Measurements from ENCODE around the gene XRCC4.
A peak's percentile ranks its signal among the peaks of the same experiment; 100 is the strongest.

XRCC4 gene

DNA sequence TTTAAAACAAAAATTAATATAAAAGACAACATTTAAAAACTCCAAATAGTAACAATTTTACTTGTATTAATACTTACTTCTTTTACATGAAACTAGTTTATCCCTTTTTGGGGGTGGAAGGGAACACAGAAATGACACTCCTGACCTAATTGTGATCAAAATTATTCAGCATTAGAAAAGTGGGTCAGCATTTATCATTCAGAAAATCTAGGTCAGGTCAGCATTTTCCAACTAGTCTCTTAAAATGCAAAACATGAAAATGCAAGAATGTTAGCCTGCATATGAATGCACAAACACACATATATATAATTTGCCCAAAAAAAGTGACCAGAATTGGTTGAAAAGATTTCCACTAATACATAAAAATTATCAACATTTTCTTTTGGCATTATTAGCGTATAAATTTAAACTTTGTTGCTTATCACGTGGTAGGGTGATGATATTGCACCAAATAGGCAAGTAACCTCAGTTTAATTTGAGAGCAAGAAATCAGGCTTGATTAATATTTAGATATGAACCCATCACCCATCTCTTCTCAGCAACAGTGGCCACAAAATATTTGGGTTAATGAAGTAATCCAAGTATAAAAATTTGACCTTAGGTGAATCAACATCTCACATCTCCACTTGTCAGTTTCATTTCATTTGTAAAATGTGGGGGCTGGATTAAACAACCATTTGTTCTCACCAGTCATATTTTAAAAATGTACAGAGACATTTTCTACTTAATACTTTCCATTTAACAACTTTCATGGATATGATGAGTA lies 5.9 kb upstream of the XRCC4 start:
- DNase-seq = no peak

GRCh38 chr5:83072966-83073365 lies 4.4 kb upstream of the XRCC4 start:
- no peak for DNase-seq

- peak in 1 of 2 experiments; percentile 45 for DNase-seq
These were observed 415 bp downstream of the XRCC4 start for GRCh38 chr5:83077662-83078261.

DNA sequence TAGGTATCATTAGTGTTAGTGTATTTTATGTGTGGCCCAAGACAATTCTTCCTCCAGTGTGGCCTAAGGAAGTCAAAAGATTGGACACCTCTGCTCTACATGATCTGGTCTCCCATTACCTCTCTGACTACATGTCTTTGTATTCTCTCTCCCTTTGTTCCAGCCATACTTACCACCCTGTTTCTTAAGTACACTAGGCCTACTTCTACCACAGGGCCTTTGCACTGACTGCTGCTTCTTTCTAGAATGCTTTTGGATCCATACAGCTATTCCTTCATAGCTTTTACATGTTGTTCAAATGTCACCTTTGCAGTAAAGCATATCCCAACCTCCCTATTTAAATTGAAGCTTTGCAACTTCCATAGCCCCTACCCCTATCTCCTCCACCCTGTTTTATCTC lies 5.4 kb downstream of the XRCC4 start:
- no peak for DNase-seq

- DNase-seq = no peak
These were observed 7.0 kb downstream of the XRCC4 start for GRCh38 chr5:83084336-83084735.

DNA sequence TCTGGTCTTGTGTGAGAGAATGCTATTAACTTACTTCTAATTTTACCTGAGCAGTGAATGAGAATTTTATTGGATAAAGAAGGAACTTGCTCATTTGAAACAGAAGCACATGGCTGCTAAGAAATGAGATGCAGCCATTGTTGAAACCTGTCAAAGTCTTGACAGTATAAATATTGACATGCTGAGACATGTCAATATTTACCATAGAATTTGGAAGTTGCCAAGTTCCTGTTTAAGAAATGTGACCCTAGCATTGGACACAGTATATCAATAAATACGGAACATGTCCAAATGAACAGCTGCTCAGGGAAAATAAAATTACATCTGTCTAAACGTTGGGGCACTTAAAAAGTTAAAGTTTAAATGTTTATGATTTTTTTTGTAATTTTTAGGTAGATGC lies 7.8 kb downstream of the XRCC4 start:
- DNase-seq = no peak

DNA sequence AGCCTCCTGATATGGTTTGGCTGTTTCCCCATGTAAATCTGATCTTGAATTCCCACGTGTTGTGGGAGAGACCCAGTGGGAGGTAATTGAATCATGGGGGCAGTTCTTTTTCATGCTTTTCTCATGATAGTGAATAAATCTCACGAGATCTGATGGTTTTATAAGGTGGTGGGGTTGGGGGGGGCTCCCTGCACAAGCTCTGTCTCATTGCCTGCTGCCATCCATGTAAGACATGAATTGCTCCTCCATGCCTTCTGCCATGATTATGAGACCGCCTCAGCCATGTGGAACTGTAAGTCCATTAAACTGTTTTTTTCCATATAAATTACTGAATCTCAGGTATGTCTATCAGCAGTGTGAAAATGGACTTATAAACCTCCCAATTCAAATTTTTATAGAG lies 12.8 kb downstream of the XRCC4 start:
- DNase-seq = no peak

DNA sequence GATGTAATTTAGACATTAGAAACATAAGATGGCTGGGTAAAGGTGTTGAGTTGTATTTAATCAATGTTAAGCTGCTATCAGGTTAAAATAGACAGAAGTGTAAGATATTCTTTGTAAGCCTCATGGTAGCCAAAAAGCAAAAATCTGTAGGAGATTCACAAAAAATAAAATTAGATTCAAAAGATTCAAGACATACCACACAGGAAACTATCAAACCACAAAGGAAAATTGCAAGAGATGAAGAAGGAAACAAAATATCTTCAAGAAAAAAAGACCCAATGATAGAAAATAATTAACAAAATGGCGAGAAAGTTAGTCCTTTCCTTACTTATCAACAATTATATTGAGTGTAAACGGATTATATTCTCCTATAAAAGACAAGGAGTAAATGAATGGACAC lies 15.3 kb downstream of the XRCC4 start:
- DNase-seq = no peak

- DNase-seq = no peak
These were observed 16.3 kb downstream of the XRCC4 start for GRCh38 chr5:83093692-83094091.

DNA sequence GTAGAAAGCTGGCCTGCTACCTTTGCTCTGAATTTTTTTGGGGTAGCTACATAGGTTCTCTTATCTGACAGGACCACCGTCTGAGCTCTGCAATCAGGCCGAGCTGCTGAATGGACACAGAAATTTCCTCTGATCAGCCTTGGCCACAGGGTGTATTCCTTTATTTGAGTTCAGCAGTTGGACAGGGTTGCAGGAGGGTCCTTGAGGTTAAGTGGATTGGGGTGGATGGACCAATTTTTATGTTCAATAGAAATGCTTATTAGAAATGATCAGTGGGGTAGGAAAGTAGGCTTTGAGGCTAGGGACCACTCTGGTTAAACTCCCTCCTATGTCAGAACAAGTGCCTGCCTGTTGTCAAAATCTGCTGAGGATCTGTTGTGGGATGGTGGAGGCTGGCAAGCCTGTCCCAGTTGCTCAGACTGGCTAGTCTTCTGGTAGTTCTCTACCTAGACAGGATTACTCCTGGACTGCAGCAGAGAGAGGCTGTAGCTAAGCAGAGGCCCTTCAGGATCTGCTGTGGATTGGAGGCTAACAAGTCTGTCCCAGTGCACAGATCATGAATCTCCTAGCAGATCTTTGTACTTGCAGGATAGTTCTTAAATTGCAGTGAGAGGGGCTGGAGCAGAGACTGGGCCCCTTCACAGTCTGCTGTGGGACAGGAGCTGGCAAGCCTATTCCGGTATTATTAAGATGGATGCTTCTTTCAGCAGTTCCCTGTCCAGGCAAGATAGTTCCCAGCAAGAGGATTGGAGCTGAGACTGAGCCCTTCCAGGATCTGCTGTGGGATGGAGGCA lies 18.0 kb downstream of the XRCC4 start:
- no peak for DNase-seq

DNA sequence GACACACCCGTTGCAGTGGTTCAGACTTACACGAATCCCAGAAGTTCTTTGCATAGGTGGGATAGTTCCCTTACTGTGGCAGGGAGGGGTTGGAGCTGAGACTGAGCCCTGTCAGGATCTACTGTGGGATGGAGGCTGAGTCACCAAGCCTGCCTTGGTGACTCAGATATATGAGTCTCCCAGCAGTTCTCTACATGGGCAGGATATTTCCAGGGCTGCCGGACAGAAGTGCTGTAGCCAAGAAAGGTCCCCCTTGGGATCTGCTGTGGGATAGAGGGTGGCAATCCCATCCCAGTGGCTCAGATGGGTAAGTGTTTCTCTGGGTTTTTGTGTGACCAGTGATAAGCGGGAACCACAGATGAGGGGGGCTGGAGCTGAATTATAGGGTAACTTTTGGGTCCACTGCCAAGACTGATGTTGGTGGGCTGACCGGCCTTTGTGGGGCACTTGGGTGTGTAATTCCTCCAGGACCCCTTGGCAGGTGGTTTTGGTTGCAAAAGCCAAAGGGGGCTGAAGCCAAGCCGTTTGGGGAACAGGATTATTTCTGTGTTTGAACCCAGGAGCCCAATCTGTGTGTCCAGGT lies 18.7 kb downstream of the XRCC4 start:
- no peak for DNase-seq

GRCh38 chr5:83096660-83097339 lies 19.5 kb downstream of the XRCC4 start:
- no peak for DNase-seq

GRCh38 chr5:83097689-83098231 lies 20.4 kb downstream of the XRCC4 start:
- no peak for DNase-seq

GRCh38 chr5:83099001-83099400 lies 21.7 kb downstream of the XRCC4 start:
- no peak for DNase-seq

DNA sequence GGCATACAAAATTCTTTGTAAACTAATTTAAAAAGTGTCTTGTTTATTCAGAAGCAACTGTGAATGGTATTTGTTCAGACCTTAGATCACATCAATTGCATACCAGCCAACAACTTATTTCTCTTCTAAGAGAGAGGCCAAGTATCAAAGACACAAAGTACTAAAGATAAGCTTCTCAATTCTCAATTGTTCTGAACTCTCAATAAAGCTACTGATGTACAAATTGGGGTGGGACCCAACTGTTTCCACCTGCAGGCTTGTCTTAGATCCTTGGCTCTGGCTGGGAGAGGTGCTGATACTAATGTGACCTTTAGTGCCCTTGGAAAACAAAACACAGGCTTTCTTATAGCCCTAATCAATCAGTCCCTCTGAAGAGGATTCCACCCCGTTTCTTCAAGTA lies 22.1 kb downstream of the XRCC4 start:
- no peak for DNase-seq

DNA sequence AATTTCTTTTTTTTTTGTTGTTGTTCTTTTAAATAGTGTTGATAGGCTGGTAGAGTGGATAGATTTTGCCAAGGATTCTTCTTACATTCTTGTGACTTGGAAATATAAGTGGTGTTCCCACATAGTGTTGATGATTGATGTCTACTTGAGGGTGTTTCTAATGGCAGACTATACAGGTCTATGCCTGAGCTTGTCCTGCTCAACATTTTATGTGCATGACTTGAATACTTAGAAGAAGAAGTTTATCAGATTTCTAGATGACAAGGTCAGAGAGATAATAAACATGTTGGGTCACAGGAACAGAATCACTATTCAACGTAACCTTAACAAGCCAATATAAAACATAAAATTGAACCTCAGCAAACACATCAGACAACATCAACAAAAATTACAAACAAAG lies 24.2 kb downstream of the XRCC4 start:
- DNase-seq = no peak

DNA sequence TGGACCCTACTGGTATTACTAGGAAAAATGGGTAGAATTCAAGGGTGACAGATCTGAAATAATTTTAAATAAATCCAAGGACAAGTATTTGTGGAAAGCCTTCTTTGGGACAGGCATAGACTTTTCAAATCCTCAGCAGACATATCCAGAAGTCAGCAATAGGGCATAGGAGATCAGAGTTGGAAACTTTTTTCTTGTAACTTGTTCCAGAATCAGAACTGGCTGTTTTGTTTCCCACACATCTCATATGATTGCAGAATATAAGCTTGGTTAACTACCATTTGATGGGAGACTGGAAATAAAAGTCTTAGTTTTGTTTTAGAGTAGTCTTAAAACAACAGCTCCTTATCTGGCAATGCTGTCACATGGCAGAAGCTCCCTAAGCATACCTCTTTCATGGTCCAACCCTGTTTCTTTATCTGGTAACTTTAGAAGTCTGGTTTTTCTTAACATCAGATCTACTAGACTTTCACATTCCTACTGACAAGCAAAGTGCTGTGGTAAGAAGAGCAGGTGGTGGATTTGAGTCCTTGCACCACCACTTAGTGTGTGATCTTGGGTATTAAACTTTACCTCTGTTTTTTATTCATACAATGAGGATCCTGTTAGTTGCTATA lies 25.1 kb downstream of the XRCC4 start:
- DNase-seq = no peak

DNA sequence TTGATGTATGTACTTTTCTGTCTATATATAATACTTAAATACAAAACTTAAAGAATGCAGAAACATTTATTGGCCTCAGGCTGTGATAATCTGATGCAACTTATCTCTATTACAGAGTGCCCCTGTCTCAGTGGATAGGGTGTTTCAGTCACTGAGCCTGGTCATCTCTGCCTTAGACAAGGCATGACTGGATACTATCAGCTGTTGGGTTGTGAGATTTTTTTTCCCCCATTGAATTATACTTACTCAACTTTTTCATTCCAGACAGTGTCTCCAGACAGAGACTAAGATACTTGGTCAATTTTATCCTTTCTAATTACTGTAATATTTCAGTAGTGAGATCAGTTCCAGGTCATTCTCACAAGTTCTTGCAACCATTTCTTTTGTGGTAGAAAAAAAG lies 26.7 kb downstream of the XRCC4 start:
- DNase-seq = no peak

- DNase-seq = no peak
These were observed 30.5 kb downstream of the XRCC4 start for GRCh38 chr5:83107692-83108420.

- no peak for DNase-seq
These were observed 32.0 kb downstream of the XRCC4 start for GRCh38 chr5:83109380-83109779.

DNA sequence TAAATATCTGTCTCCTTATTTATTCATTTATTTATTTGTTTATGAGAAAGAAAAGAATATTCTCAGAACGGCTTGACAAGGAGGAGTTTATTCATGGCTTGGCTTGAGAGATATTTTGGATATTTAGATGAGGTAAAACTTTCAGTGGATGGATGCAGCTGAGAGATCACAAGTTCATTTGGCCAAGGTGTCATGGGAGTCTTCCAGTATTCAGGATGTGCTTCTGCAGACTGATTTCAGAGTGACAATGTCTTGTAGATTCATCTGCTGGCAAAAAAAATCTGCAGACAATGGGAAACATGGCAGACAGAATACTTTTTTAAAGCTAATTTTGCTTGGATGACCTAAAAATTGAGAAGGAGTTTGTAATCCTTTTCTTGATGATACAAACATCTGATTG lies 38.5 kb downstream of the XRCC4 start:
- no peak for DNase-seq

DNA sequence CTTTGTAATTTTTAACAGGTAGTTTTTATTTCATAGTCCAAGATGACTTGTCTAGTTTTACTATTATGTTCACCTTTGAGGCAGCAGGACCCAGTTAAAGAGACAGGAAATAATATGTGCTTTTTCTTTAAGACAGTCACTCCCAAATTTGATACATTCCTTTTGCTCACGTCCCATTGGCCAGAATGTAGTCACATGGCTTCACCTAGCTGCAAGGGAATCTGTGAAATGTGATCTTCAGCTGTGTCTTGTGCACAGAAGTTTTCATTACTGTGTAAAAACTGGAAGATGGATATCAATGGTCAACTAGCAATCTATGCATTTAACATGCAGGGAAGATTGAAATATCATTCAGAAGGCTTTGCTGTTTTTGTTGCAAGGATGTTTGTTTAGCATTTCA lies 41.1 kb downstream of the XRCC4 start:
- no peak for DNase-seq

Measured in NCI-H446 (cell line).